Stimulated activated CD8-positive, alpha-beta memory T cell treated with anti-CD3 and anti-CD28 coated beads, Interleukin-15, amount 100 ng/mL, for 4 hours (primary cell): Measurements from ENCODE around the gene SIPA1.

Experiments used
- DNase-seq, 2 donors: peaks; one replicate each; pipeline ENCODE4 v3.0.0-alpha.2; 2020; ENCODE audit warnings: low read depth in 2 of 2

The SIPA1 gene

GRCh38 chr11:65642014-65642671 is 4.2 kb downstream of the SIPA1 start:
- DNase-seq, result no peak

GRCh38 chr11:65643971-65644370 is 6.1 kb downstream of the SIPA1 start:
- no peak for DNase-seq

GRCh38 chr11:65644837-65645236 is 6.9 kb downstream of the SIPA1 start:
- no peak for DNase-seq

- no peak for DNase-seq
These were observed 7.8 kb downstream of the SIPA1 start for GRCh38 chr11:65645710-65646109.

GRCh38 chr11:65646288-65646957 is 8.5 kb downstream of the SIPA1 start:
- DNase-seq, result no peak

- no peak for DNase-seq
These were observed 9.2 kb downstream of the SIPA1 start for GRCh38 chr11:65646958-65647701.

GRCh38 chr11:65648997-65649493 is 11.1 kb downstream of the SIPA1 start:
- no peak for DNase-seq

- no peak for DNase-seq
These were observed 12.0 kb downstream of the SIPA1 start for GRCh38 chr11:65649656-65650546.

- DNase-seq, result no peak
These were observed 12.8 kb downstream of the SIPA1 start for GRCh38 chr11:65650547-65651338.

- DNase-seq, result no peak
These were observed 13.4 kb downstream of the SIPA1 start for GRCh38 chr11:65651339-65651588.

GRCh38 chr11:65651589-65652510 is 13.9 kb downstream of the SIPA1 start:
- DNase-seq, result no peak

GRCh38 chr11:65652511-65653228 is 14.8 kb downstream of the SIPA1 start:
- DNase-seq, result peak; percentile 92 to 98

GRCh38 chr11:65653229-65654225 is 15.6 kb downstream of the SIPA1 start:
- DNase-seq, result no peak

GRCh38 chr11:65654375-65655349 is 16.8 kb downstream of the SIPA1 start:
- DNase-seq, result no peak

- DNase-seq, result no peak
These were observed 17.9 kb downstream of the SIPA1 start for GRCh38 chr11:65655570-65656332.

- DNase-seq, result no peak
These were observed 19.5 kb downstream of the SIPA1 start for GRCh38 chr11:65657426-65657825.
